ENCODE results near the gene CTBP2.
"Not testable (repeated sequence)": the region's sequence is repeated elsewhere in the genome, so short reads cannot be mapped to it uniquely, and the experiment has no call there.

The CTBP2 gene

DNA sequence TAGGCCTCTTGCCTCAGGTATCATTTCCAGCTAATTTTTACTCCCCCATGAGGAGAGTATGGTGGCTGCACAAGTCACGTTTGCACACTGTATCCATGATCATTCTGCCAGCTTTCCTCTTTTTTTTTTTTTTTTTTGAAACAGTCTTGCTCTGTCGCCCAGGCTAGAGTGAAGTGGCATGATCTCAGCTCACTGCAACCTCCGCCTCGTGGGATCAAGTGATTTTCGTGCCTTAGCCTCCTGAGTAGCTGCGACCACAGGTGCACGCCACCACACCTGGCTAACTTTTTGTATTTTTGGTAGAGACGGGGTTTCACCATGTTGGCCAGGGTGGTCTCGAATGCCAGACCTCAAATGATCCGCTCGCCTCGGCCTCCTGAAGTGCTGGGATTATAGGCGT is 77.9 kb downstream of the CTBP2 start:
- not testable (repeated sequence) for DNase-seq

DNA sequence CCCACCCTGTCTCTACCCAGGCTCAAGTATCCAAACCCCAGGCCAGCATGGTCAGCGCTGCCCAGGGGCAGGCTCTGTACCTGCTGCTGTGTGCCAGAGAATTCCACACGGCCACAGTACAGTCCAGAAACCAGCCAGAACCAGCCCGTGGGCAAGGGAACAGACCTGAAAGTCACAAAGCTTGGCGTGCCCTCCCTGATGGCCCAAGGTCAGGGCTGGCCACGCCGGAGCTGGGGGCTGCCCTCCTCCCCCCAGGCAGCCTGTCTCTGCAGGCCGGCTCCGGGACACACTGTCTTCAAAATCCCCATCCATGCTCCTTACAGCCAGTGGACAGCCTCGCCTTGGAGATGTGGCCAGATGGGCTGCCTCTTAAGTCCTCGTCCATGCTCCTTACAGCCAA is 78.4 kb downstream of the CTBP2 start:
- DNase-seq: no peak

DNA sequence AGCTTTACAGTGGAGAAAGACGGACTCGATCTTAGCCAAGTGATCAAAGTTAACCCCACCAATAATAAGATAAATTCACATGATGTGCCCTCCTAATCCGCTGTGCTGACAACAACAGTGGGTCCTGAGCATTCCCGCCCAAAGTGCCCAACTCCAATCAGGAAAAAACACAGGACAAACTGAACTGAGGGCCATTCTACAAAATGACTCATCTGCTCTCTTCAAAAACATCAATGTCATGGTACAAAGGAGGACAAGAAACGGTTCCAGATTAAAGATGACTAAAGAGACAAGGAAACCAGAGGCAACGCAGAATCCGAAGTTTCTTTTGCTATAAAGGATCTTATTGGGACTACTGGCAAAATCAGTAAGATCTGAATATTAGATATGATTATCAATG is 79.4 kb downstream of the CTBP2 start:
- no peak for DNase-seq

DNA sequence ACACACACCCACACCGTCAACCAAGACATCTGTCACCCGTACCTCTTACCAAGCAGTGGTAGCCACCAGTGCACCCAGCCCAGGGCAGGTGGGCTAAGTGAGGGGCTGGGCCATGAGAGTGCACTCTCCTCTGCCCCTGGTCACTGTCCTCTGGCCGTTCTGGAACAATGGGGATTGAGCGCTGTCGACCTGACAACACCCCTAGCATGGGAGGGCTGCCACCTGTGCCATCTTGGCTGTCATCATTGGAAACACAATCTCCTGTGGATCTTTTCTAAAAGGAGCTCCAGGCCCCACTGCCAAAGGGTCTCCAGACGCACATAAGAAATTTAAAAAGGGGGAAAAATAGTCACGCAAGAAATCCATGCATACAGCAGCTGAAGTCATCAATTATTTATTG is 80.1 kb downstream of the CTBP2 start:
- DNase-seq: no peak

DNA sequence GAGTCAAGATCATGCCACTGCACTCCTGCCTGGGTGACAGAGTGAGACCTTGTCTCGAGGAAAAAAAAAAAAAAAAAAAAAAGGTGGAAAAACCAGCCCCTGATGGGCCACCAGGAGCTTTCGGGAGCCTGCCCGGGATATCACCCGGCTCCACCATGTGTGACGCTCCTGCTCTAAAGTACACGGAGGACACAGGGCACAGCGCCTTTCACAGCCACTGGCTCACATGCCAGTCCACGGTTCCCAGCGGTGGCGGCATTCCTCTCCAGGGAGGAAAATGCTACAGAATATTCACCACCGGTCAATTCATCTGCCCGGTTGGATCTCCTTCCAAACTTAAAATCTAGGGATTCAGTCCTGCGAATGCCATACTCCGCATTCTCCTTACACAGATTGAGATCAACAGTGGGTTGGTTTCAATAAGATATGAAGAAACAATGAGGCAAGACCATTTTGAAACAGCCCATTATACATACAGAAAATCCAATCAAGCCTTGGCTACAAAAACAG is 81.2 kb downstream of the CTBP2 start:
- DNase-seq: no peak

DNA sequence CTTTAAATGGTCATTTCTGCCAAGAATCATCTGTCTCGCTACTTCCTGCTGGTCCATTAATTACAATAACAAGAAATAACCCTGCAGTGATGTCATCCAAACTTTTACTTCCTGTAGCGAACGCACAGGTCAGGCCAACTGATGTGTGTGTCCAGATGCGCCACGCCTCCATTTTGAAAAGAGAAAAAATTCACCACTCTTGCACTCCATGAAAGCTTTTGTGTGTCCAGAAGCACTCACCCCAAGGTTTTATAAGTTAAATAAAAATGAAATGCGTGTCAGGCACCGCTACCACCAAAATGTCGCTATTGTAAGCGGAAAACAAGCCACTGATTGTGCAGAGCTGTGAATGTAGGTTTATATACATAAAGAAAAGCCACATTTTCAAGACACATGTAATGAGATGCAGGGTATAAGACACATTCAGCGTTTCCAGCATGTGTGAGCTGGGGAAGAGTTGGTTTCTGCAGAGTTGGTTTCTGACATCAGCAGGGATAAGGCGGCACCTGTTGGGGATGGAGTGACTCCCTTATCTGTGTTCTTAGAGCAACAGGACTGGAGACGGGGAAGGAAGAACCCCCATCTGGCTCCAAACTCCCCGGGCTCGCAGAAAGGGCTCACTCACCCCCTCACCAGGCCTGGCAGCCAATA is 83.3 kb downstream of the CTBP2 start:
- DNase-seq: no peak

DNA sequence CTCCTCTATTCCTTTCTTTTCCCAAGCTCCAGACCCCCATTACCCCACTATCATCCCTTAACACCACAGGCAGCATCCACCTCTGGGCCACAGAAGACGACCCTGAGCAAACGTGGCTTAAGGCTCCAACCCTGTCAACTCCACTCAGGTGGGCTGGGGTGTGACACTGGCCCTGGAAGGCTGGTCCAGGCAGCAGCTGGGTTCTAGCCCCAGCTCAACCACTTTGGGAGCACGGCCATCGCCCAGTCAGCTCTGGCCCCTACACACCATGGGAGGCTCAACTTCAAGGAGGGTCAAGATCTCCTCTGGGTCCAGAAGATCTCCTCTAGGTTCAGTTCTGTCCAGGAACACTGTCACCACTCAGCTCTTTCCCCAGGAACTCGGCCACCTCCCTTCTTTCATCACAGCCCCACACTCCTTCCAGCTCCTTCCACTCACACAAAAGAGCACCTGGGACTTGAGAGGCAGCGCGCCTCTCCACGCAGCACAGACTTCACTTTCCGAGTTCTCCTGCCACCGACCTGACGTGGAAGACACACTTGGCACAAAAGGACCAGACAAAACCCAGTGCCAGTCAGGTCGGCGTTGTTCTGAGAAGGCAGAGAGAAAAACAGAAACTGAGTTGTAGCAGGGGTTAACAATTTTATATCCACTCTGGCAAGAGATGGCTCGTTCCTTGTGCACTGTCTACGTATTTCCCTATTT is 84.1 kb downstream of the CTBP2 start:
- no peak for DNase-seq

DNA sequence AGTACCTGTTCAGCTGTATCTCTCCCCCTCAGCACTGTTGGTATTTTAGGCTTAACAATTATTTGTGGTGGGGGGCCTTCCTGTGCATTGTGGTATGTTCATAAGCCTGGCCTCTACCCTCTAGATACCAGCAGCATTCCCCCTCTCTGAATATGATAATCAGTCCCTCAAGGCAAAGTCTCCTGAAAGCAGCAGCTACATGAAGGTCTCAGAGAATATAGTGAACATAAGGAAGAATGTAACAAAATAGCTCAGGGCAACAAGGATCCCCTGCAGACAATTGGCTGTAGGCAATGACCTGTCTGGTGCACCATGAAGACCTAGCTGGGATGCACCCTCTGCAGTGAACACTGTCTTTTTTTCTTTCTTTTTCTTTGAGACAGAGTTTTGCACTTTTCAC is 86.4 kb downstream of the CTBP2 start:
- DNase-seq: no peak

DNA sequence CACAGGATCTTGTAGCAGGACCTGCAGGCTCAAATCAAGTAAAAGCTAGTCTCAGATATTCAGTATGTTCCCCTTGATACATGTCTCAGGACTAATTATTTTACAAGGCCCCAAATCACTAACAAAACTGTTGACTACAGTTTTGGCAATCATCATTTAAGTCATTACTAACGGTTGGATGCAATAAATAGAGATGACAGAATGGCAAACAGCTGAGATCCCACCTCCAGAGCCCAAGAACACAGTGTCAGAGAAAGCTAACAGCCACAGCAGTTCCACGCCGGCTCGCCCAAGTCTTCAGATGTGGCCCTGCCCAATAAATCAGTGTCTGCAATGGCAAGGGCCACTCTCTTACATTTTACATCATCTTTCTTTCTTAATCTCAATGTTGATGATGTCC is 87.6 kb downstream of the CTBP2 start:
- DNase-seq: no peak

DNA sequence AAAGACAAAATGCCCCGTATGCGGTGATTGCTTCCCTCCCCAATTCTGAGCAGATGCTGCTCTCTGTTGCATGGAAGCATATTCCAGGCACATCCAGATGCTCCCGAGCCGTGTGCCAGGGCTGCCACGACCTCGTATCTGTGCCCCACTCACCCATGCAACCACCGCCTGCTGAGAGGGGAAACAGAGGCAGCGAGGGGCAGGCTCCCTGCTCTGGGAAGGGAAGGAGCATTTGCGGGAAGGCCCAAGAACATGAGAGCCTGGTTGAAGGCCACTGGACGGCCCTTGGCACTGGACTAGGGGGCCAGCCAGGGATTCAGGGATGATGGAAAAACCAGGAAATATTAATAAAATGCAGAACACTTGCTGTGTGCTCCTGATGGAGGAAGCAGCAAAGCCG is 89.4 kb downstream of the CTBP2 start:
- no peak for DNase-seq

DNA sequence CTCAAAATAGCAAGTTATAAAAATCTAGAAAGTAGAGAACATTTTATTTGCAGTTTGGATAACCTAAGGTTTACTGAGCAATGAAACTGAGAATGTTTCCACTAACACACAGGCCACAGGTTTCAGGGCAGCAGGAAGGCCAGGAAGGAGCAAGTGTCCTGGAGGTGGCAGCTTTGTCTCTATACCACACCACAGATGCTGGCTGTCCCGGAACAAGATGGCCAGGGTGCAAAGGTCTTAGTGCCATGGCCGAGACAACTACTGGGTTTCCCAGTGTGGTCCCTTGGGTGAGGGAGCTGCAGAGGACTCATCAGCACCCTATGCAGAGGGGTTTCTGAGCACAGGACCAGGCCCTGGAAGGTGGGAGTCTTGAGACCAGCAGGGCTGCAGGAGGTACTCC is 92.0 kb downstream of the CTBP2 start:
- DNase-seq: no peak

DNA sequence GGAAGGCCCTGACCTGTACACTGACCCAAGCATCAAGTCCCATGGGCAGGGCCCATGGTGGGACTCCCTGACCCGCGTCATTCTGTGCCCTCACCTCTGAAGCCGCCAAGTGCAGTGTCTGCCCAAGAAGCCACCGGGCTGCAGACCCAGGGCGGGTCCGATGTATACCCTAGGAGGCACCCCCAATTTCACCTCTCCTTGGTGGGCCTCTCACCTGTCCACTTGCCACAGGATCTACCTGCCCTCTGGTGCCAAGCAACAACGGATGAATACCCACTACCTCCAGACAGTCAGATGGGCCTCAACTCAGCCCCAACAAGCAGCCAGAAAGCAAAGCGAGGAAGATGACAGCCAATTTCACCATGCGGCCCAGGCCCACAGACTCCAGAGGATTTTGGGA is 92.6 kb downstream of the CTBP2 start:
- no peak for DNase-seq

DNA sequence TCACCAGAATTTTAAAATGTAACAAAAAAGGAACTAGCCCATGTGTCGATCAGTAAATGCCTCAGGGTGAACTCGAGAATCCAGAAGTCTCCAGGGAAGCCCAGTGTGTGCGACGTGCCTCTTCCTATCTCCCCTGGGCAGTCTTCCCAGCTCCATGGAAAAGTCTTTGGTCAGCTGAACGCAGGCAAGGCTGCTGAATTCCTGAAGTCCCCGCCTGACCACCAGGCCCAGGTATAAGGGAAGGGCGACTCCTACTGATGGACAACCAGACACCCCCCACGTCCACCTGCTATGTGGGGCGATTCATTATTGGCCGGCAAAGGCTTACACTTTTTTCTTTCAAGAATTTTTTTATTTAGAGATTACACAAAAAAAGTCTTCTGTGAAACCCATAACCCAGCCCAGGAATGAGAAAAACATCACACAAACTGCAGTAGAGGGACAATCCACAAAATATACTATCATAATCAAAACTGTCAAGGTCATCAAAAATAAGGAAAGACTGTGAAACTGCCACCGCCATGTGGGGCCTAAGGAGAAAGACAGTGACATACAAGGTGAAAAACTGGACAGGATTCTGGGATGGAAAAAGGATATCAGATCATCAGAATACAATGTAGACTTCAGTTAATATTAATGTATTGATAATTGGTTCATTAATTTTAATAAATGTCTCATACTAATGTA is 93.5 kb downstream of the CTBP2 start:
- no peak for DNase-seq

DNA sequence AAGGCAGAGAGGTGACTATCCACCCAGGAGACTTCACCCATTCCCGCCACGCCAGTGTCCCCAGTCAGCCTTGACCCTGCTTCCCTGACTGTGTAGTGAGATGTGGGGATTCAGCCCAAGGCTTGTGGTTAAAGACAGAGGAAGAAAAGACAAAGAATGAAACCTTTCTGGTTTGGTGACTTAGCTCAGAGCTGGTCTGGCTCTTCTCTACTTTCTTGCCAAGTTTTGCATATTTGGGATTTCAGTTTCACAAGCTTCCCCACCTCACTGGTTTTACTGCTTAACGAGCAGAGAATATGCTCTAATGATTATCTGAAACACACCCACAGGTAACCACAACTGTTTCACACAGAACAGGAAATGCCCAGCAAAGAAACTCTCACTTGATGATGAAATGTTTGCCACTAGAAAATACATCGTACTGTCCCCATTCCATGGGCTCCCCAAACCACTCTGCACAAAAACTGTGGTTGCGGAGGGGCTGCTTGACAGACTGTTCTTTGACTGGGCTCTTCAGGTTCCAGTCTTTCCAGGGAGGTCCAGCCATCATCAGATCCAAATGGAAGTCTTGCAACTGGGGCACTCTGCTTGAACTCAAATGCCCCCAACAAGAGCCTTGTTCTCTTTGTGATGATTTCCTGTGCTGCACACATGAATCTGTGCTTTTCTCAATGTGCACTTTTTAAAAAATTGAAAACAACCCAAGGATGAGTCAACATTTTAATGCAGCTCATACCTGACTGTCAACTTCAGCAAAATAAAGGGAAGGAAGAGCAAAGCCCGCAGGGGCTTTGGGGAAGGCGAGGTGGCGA is 95.5 kb downstream of the CTBP2 start:
- peak; percentile 12 for DNase-seq

DNA sequence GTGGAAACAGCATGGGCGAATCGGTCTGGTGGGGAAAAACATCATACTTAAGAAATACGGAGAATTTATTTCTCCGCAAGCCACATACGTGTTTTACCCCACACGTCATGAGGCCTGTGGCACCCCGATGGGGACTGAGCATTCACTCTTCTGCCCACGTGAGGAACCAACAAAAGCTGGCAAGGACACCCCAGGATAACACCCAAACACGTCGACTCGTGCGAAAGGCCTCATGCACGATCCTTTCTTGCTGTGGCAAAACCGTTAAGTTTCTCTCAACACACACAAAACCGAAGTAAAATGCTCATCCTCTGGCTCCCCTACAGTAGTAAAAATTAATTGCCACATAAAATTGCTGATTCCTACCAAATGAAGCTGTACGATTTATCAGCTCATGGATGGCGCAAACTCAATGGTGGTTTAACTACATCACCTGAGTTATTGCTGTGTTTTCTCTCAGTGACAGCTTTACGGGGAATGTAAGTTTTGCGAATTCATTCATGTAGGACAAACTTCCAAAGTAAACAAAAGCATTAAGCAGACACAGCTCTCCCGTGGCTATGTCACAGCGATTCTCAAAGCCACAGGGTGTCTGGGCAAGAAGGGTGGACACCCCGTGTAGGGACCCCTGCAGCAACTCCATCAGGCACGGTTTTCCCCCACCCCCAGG is 97.0 kb downstream of the CTBP2 start:
- no peak for DNase-seq

DNA sequence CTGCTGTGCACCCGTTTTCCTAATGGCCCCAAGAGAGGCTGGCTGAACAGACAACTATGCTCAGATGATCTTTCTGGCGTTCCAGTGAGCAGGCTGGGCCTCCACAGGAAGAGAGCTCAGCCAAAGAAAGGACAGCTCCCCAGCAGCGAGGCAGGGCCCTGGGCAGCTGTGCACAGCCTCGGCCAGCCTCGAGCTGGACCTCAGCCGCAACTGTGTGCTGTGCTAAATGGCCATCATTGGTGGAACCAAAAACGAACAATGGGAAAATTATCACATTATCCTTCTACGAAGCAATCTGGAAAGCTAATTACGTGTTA is 97.5 kb downstream of the CTBP2 start:
- DNase-seq: no peak

DNA sequence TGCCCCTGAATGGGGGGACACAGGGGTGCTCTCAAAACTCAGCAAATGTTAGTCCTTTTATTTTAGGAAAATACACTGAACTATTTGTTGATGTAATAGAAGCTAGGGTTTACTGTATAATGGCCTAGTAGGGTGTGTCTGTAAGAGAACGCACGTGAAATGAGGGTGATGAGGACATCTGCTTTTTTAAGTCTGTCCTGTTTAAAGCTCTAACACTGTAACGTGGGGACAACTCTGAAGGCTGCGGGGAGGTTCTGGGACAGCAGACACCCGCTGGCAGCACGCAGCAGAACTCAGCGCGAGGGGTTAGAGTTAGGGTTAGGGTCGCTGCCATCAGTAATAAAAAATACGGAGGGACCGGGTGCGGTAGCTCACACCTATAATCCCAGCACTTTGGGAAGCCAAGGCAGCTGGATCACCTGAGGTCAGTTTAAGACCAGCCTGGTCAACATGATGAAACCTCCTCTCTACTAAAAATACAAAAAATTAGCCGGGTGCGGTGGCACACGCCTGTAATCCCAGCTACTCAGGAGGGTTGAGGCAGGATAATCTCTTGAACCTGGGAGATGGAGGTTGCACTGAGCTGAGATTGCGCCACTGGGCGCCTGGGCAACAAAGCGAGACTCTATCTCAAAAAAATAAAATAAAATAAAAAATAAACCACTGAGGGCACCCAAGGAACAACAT is 98.0 kb downstream of the CTBP2 start:
- DNase-seq: no peak

DNA sequence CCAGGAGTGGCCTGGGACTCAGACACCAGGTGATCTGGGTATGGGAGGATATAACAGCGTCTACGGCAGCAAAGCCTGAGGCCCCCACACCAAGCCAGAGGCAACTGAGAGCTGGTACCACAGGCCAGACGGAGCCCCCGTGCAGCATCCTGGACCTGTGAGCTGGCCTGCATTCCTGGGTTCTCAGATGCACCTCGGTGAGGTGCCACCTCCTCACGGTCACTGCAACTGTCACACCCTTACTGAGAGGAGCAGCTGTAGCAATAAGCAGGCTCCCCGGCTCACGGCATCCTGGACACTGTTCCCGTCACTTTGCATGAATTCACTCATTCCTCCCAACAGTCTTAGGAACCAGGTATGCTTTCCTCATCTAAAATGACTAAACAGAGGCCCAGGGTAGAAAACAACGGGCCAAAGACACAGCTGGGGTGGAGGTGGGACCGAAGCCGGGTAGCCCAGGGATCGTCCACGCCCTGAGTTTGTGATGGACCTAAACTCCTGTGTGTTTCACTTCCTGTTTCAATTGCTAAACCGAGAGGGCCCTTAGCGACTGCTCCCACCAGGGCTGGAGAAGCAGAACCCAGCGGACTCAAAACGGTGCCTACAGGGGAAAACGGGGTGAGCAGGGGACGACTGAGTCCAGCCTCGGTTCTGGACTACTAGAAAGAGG is 98.7 kb downstream of the CTBP2 start:
- no peak for DNase-seq

DNA sequence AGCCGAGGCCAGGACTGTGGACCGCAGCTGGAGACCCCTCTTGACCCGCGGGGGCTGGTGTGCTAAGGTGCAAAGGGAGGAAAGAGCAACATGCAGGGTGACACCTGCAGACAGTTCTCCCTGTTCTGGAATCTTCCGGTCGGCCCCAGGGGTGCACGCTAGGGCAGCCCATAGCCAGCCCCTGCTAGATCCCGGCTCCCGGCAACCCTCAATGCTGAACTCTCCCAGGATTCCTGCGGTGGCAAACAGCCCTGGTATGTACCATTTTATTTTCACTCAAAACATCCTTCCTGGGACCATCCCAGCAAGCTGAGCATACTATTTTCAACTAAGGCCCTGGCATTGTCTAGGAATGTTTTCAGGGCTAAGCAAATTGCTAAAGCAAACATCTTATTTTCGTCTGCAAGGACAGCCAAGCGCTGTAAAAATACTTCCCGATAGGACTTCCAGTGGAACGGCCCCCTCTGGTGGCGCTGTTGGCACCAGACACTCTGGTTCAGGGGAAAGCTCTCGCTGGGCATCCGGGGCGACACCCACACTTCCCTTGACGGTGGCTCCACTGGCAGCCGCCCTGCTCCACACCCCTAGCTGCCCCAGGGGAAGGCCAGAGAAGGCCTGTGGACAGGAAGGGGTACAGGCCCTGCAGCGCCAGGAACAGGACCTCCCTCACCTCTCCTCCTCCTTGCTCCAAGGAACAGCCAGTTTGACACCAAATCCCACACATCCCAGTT is 99.4 kb downstream of the CTBP2 start:
- DNase-seq: peak; percentile 37

DNA sequence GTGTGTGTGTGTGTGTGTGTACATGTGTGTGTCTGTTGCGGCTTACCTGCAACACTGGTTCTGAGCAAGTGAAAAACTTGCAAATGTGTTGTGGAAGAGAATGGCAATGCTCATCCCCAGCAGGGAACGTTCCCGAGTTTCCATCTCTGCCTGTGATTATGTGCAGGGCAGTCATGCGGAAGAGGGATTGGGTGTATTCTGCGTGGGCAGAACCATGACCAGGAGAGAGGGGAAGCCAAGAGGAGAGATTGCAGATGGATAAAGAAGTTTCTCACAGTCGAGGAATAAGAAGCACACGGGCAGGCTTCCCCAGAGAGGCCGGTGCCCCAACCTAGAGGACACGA is 99.9 kb downstream of the CTBP2 start:
- no peak for DNase-seq

DNA sequence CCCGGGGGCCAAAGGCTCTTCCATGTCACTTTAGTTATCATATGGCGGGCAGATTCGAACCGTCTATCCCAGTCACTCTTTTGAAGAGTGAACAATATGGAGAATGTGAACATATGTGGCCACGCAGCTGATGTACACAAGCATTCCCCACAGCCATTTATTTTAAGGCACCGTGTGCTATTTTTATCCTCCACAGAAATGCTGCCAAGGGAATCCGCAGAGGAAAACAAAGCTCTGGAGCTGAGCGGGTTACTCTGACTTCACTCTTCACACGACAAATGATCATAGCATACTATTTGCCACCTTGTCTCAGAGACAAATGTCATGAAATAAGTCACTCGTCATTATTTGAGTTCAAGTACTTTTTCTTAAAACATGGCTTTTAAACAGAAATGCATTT is 100.3 kb downstream of the CTBP2 start:
- no peak for DNase-seq

All from CD4-positive, alpha-beta T cell treated with Interleukin-17A for 1 hour (primary cell).